Esophagus muscularis mucosa (tissue), 4 donors: ENCODE measurements around the gene GPSM1. TPM values are rescaled to one million over a fixed set of nuclear protein-coding genes. Genes with fewer than 3 reads are reported as not detected.

Source experiments
- DNase-seq: peaks from one replicate; pipeline ENCODE4 v3.0.0-alpha.2; 2017; ENCODE audit errors: extremely low spot score
- H3K27ac ChIP-seq, 4 donors: fragments of 200-600 bp; sonication (generic); replicated peaks in 1 of 4; 1 replicate in 3 of 4; 2 replicates in 1 of 4; pipeline ENCODE4 v1.5.1; 2016 to 2019; ENCODE audit warnings: mild to moderate bottlenecking in 1 of 4
- H3K27me3 ChIP-seq, 4 donors: fragments of 200-600 bp; sonication (generic); one replicate each; pipeline versions ENCODE4 v1.5.1 to v1.6.0; 2016 to 2019
- H3K36me3 ChIP-seq, 4 donors: fragments of 200-600 bp; sonication (generic); one replicate each; pipeline ENCODE4 v1.5.1; 2016 to 2019
- H3K4me1 ChIP-seq, 4 donors: fragments of 200-600 bp; sonication (generic); one replicate each; pipeline ENCODE4 v1.5.1; 2016 to 2019
- H3K4me3 ChIP-seq, 4 donors: fragments of 200-600 bp; sonication (generic); 1 replicate in 2 of 4; 2 replicates in 2 of 4; pipeline ENCODE4 v1.5.1; 2016 to 2019; ENCODE audit warnings: mild to moderate bottlenecking in 4 of 4, moderate library complexity in 1 of 4
- H3K9me3 ChIP-seq, 4 donors: fragments of 200-600 bp; sonication (generic); 1 replicate in 3 of 4; 2 replicates in 1 of 4; pipeline ENCODE4 v1.5.1; 2016 to 2019
- CTCF ChIP-seq, 3 experiments: fragments of 200-600 bp in 2 of 3; fragments of 450-650 bp in 1 of 3; sonication (generic) in 2 of 3; IDR thresholded peaks; one replicate each; pipeline ENCODE4 v1.5.1; 2017 to 2019; ENCODE audit warnings: antibody characterized with exemption in 3 of 3, mild to moderate bottlenecking in 2 of 3, moderate library complexity in 1 of 3
- EP300 ChIP-seq: sonication (generic); formaldehyde crosslinking; IDR thresholded peaks from one replicate; pipeline ENCODE4 v1.6.1; 2017; ENCODE audit warnings: antibody characterized with exemption
- POLR2A ChIP-seq: fragments of 450-650 bp; IDR thresholded peaks from one replicate; pipeline ENCODE4 v1.6.1; 2017; ENCODE audit warnings: antibody characterized with exemption, moderate library complexity, mild to moderate bottlenecking, low read depth
- POLR2AphosphoS5 ChIP-seq, 2 donors: sonication (generic); formaldehyde crosslinking; IDR thresholded peaks; one replicate each; pipeline ENCODE4 v1.6.1; 2017; ENCODE audit warnings: antibody characterized with exemption in 2 of 2
- WGBS: methylation state at CpG from one replicate; pipeline ENCODE4 v1.1.5; 2018; 5-methylcytosine and 5-hydroxymethylcytosine counted together
- intact Hi-C: fragments of 100-400 bp; cut with DNase I; formaldehyde crosslinking; loops from one replicate; pipeline ENCODE4 v1.15.1; 2023
- total RNA-seq, 4 donors: library from RNA; depleted of rRNA; stranded (reverse); fragments of >200 nt; gene quantifications; one replicate each; pipeline versions ENCODE4 v1.1.0 to v1.2.1, GENCODE V29; 2016

GPSM1 gene
- total RNA-seq, 4 donors from 2014 or later: 8.3 to 18.5 (median 16.3) TPM

GRCh38 chr9:136400038-136400834 is 72.9 kb downstream of the GPSM1 start, which contains the start of gene SNAPC4:
Gene SNAPC4 (minus strand): TSS chr9:136400170. CDS start chr9:136398428, 1,742 bp downstream.
- Histone ChIP-seq H3K27ac (peak within 1 kb of the TSS; percentile 50 to 74 (median 62)), H3K27me3 (no peaks in the 10 kb centered on the region), H3K9me3 (no peaks in the 10 kb centered on the region), H3K4me1 (peaks cover 18 to 25% (median 24%) of the 10 kb centered on the region in 4 donors), H3K36me3 (peaks cover 21 to 65% (median 62%) of the 10 kb centered on the region in 4 donors), H3K4me3 (peak within 1 kb of the TSS; percentile 80 to 100 (median 88))
- WGBS: 7% methylated on average over 9 of the region's 71 CpGs
- TF ChIP-seq CTCF (IDR thresholded peaks at IDR 0.05): peak; percentile 98 to 99 (median 98)
- peak; percentile 75 to 80 for TF ChIP-seq POLR2AphosphoS5 (IDR thresholded peaks at IDR 0.05)
- no peak for TF ChIP-seq EP300
- intact Hi-C loops: no loop called here
- DNase-seq: peak; percentile 93

- no peaks in the 10 kb centered on the region for H3K9me3 ChIP-seq
- WGBS: 85% methylated on average over 15 of the region's 18 CpGs
Observed at GRCh38 chr9:136401173-136401922, 74.0 kb downstream of the GPSM1 start.

GRCh38 chr9:136402067-136402466 is 74.7 kb downstream of the GPSM1 start:
- WGBS: 84% methylated on average over 11 of the region's 13 CpGs
- Histone ChIP-seq H3K4me1 (peaks cover 18 to 25% (median 24%) of the 10 kb centered on the region in 4 donors), H3K36me3 (peaks cover 18 to 65% (median 62%) of the 10 kb centered on the region in 4 donors), H3K27me3 (no peaks in the 10 kb centered on the region), H3K9me3 (no peaks in the 10 kb centered on the region), H3K4me3 (no peak overlapping the region), H3K27ac (no peak overlapping the region)
- TF ChIP-seq POLR2A (no peak), POLR2AphosphoS5 (IDR thresholded peaks at IDR 0.05) (no peak), EP300 (no peak), CTCF (IDR thresholded peaks at IDR 0.05) (no peak)
- intact Hi-C loops: no loop called here
- DNase-seq: no peak

More at GRCh38 chr9:136401173-136401922, 74.0 kb downstream of the GPSM1 start:
- intact Hi-C loops: no loop called here
- TF ChIP-seq EP300 (no peak), CTCF (IDR thresholded peaks at IDR 0.05) (no peak), POLR2AphosphoS5 (IDR thresholded peaks at IDR 0.05) (no peak), POLR2A (no peak)
- no peak for DNase-seq
- H3K36me3 ChIP-seq: peaks cover 21 to 65% (median 62%) of the 10 kb centered on the region in 4 donors
- H3K27ac ChIP-seq: no peak overlapping the region
- no peaks in the 10 kb centered on the region for H3K27me3 ChIP-seq
- peaks cover 18 to 25% (median 24%) of the 10 kb centered on the region in 4 donors for H3K4me1 ChIP-seq
- no peak overlapping the region for H3K4me3 ChIP-seq

GRCh38 chr9:136403538-136403914 is 76.2 kb downstream of the GPSM1 start:
- Histone ChIP-seq H3K36me3 (peaks cover 16 to 61% (median 56%) of the 10 kb centered on the region in 4 donors), H3K27ac (no peak overlapping the region)

More at GRCh38 chr9:136403538-136403914, 76.2 kb downstream of the GPSM1 start:
- no peak overlapping the region for H3K4me3 ChIP-seq
- intact Hi-C loops: no loop called here
- 97% methylated on average over 5 of the region's 5 CpGs for WGBS
- DNase-seq: no peak
- peaks cover 16 to 21% (median 19%) of the 10 kb centered on the region in 4 donors for H3K4me1 ChIP-seq
- TF ChIP-seq POLR2AphosphoS5 (IDR thresholded peaks at IDR 0.05) (no peak), POLR2A (no peak), EP300 (no peak), CTCF (IDR thresholded peaks at IDR 0.05) (no peak)
- H3K9me3 ChIP-seq: no peaks in the 10 kb centered on the region
- H3K27me3 ChIP-seq: no peaks in the 10 kb centered on the region
